ENCODE measurements around the gene ELL2.
A peak's percentile ranks its signal among the peaks of the same experiment; 100 is the strongest.

The ELL2 gene

GRCh38 chr5:95962785-95963184, 1.1 kb upstream of the ELL2 start:
- H3K4me3 ChIP-seq = no peak overlapping the region
- H3K36me3 ChIP-seq (ENCODE audit: insufficient read depth, low read length) = no peaks in the 10 kb centered on the region
- TF ChIP-seq FOXP2 (optimal IDR thresholded peaks at IDR 0.05; ENCODE audit: control extremely low read depth, extremely low read length, insufficient read depth) (no peak), EZH2 (IDR thresholded peaks at IDR 0.05) (no peak), POLR2AphosphoS5 (IDR thresholded peaks at IDR 0.05; ENCODE audit: borderline replicate concordance, low read depth, low read length) (no peak)
- no peak for DNase-seq (ENCODE audit: low read depth, low spot score)
- H3K9me3 ChIP-seq (ENCODE audit: low read depth, low read length) = no peaks in the 10 kb centered on the region
- no peak overlapping the region for H3K27ac ChIP-seq
- H3K9ac ChIP-seq (ENCODE audit: insufficient read length) = no peak overlapping the region

- H3K27ac ChIP-seq = no peak overlapping the region
These were observed 773 bp upstream of the ELL2 start for GRCh38 chr5:95962475-95962773.

GRCh38 chr5:95960667-95961616, 709 bp downstream of the ELL2 start:
- peak overlapping the region; percentile 65 for H3K9ac ChIP-seq (ENCODE audit: insufficient read length)
- no peaks in the 10 kb centered on the region for H3K36me3 ChIP-seq (ENCODE audit: insufficient read depth, low read length)
- DNase-seq (ENCODE audit: low read depth, low spot score) = no peak
- H3K27ac ChIP-seq = no peak overlapping the region
- TF ChIP-seq FOXP2 (optimal IDR thresholded peaks at IDR 0.05; ENCODE audit: control extremely low read depth, extremely low read length, insufficient read depth) = no peak
- no peak for TF ChIP-seq POLR2AphosphoS5 (IDR thresholded peaks at IDR 0.05; ENCODE audit: borderline replicate concordance, low read depth, low read length)
- TF ChIP-seq EZH2 (IDR thresholded peaks at IDR 0.05) = no peak
- H3K4me3 ChIP-seq = peak overlapping the region; percentile 82
- H3K9me3 ChIP-seq (ENCODE audit: low read depth, low read length) = no peaks in the 10 kb centered on the region

More at GRCh38 chr5:95962475-95962773, 773 bp upstream of the ELL2 start:
- Histone ChIP-seq H3K36me3 (ENCODE audit: insufficient read depth, low read length) (no peaks in the 10 kb centered on the region), H3K9ac (ENCODE audit: insufficient read length) (no peak overlapping the region), H3K9me3 (ENCODE audit: low read depth, low read length) (no peaks in the 10 kb centered on the region), H3K4me3 (peak overlapping the region; percentile 82)
- no peak for DNase-seq (ENCODE audit: low read depth, low spot score)
- TF ChIP-seq POLR2AphosphoS5 (IDR thresholded peaks at IDR 0.05; ENCODE audit: borderline replicate concordance, low read depth, low read length) = no peak
- no peak for TF ChIP-seq FOXP2 (optimal IDR thresholded peaks at IDR 0.05; ENCODE audit: control extremely low read depth, extremely low read length, insufficient read depth)
- TF ChIP-seq EZH2 (IDR thresholded peaks at IDR 0.05) = no peak

- DNase-seq (ENCODE audit: low read depth, low spot score) = no peak
- no peaks in the 10 kb centered on the region for H3K36me3 ChIP-seq (ENCODE audit: insufficient read depth, low read length)
- H3K9me3 ChIP-seq (ENCODE audit: low read depth, low read length) = no peaks in the 10 kb centered on the region
- H3K4me3 ChIP-seq = no peak overlapping the region
- TF ChIP-seq POLR2AphosphoS5 (IDR thresholded peaks at IDR 0.05; ENCODE audit: borderline replicate concordance, low read depth, low read length) = no peak
- TF ChIP-seq FOXP2 (optimal IDR thresholded peaks at IDR 0.05; ENCODE audit: control extremely low read depth, extremely low read length, insufficient read depth) = no peak
- TF ChIP-seq EZH2 (IDR thresholded peaks at IDR 0.05) = no peak
- no peak overlapping the region for H3K9ac ChIP-seq (ENCODE audit: insufficient read length)
- no peak overlapping the region for H3K27ac ChIP-seq
These were observed 1.6 kb downstream of the ELL2 start for GRCh38 chr5:95959888-95960666.

- DNase-seq (ENCODE audit: low read depth, low spot score) = no peak
These were observed 2.4 kb downstream of the ELL2 start for GRCh38 chr5:95959051-95959887.

GRCh38 chr5:95958310-95959014, 3.2 kb downstream of the ELL2 start:
- no peak overlapping the region for H3K27ac ChIP-seq
- H3K9ac ChIP-seq (ENCODE audit: insufficient read length) = no peak overlapping the region
- no peaks in the 10 kb centered on the region for H3K9me3 ChIP-seq (ENCODE audit: low read depth, low read length)
- DNase-seq (ENCODE audit: low read depth, low spot score) = no peak
- H3K4me3 ChIP-seq = no peak overlapping the region
- H3K36me3 ChIP-seq (ENCODE audit: insufficient read depth, low read length) = no peaks in the 10 kb centered on the region
- TF ChIP-seq EZH2 (IDR thresholded peaks at IDR 0.05) (no peak), POLR2AphosphoS5 (IDR thresholded peaks at IDR 0.05; ENCODE audit: borderline replicate concordance, low read depth, low read length) (no peak), FOXP2 (optimal IDR thresholded peaks at IDR 0.05; ENCODE audit: control extremely low read depth, extremely low read length, insufficient read depth) (no peak)

More at GRCh38 chr5:95959051-95959887, 2.4 kb downstream of the ELL2 start:
- Histone ChIP-seq H3K9ac (ENCODE audit: insufficient read length) (no peak overlapping the region), H3K36me3 (ENCODE audit: insufficient read depth, low read length) (no peaks in the 10 kb centered on the region), H3K27ac (no peak overlapping the region), H3K4me3 (no peak overlapping the region), H3K9me3 (ENCODE audit: low read depth, low read length) (no peaks in the 10 kb centered on the region)
- TF ChIP-seq FOXP2 (optimal IDR thresholded peaks at IDR 0.05; ENCODE audit: control extremely low read depth, extremely low read length, insufficient read depth) (no peak), EZH2 (IDR thresholded peaks at IDR 0.05) (no peak), POLR2AphosphoS5 (IDR thresholded peaks at IDR 0.05; ENCODE audit: borderline replicate concordance, low read depth, low read length) (no peak)

GRCh38 chr5:95957561-95958203, 4.0 kb downstream of the ELL2 start:
- no peaks in the 10 kb centered on the region for H3K9me3 ChIP-seq (ENCODE audit: low read depth, low read length)
- H3K36me3 ChIP-seq (ENCODE audit: insufficient read depth, low read length) = no peaks in the 10 kb centered on the region
- no peak overlapping the region for H3K4me3 ChIP-seq
- TF ChIP-seq FOXP2 (optimal IDR thresholded peaks at IDR 0.05; ENCODE audit: control extremely low read depth, extremely low read length, insufficient read depth) (no peak), POLR2AphosphoS5 (IDR thresholded peaks at IDR 0.05; ENCODE audit: borderline replicate concordance, low read depth, low read length) (no peak), EZH2 (IDR thresholded peaks at IDR 0.05) (no peak)
- no peak overlapping the region for H3K9ac ChIP-seq (ENCODE audit: insufficient read length)
- no peak overlapping the region for H3K27ac ChIP-seq
- no peak for DNase-seq (ENCODE audit: low read depth, low spot score)
